OCI-M2 (cell line): Measurements from ENCODE around the gene GMEB2.
"Not testable (repeated sequence)": the region's sequence is repeated elsewhere in the genome, so short reads cannot be mapped to it uniquely, and the experiment has no call there.

Experiments
- DNase-seq: peaks from one replicate; lab custom pipeline; 2025; ENCODE audit not compliant: unreplicated experiment; lab: John Stamatoyannopoulos, UW

The GMEB2 gene

GRCh38 chr20:63617092-63617875, 9.6 kb downstream of the GMEB2 start:
- DNase-seq: no peak

DNA sequence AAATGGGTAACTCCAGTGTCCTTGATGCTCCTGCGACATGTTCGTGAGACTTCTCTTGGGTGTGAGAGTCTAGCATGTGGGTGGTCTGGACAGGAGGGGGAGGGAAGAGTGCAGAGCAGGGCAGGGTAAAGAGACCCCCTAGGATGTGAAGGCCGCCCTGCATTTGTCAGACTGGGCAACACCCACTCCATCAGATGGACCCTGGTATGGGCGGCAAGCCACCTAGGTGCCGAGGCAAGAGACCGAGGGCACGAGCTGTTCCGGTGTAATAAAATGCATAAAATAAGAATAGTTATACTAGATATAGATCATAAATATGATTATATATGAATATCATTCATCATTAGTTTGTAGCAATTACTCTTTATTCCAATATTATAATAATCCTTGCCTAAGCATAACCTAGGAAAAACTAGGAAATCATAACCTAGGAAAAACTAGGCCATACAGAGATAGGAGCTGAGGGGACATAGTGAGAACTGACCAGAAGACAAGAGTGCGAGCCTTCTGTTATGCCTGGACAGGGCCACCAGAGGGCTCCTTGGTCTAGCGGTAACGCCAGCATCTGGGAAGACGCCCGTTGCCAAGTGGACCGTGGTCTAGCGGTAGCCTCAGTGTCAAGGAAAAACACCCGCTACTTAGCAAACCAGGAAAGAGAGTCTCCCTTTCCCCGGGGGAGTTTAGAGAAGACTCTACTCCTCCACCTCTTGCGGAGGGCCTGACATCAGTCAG, 12.9 kb downstream of the GMEB2 start:
- DNase-seq: not testable (repeated sequence)

DNA sequence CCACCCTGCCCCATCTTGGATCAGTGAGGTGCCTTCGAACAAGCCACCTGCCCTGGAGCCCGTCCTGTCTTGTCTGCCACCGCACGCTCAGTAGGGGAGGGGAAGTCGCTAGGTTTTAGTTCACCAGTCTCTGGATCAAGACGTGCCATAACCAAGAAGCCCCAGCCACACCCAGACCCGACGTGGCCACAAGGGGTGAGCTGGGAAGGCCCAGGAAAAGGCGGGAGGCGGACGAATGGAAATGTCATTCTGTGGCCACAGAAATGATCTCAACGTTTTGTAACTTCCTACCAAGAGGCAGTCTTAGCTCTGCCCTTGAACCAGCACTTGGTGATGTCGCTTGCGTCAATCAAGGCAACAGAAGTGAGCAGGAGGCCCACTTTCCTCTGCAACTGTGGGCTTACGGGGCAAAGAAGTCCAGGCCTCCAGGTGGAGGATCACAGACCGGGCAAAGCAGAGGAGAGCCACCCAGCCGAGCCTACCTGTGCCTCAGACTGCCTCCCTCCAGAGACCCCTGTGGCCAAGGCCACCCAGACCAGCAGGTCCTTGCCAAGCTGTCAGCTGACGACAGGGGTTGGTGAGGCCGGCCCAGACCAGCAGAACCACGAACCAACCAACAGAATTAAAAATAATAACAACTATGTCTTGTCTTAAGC, 14.5 kb downstream of the GMEB2 start:
- no peak for DNase-seq

DNA sequence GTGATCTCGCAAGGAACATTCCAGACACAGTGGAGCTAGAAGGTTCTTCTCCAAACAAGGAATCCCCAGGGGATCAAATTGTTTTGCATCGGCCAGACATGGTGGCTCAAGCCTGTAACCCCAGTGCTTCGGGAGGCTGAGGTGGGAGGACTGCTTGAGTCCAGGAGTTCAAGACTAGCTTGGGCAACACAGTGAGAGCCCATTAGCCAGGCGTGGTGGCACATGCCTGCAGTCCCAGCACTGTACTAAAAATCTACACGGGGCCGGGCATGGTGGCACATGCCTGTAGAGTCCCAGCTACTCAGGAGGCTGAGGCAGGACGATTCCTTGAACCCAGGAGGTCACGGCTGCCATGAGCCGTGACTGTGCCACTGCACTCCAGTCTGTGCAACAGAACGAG, 15.3 kb downstream of the GMEB2 start:
- no peak for DNase-seq

GRCh38 chr20:63610581-63611435, 16.1 kb downstream of the GMEB2 start:
- DNase-seq: no peak

GRCh38 chr20:63606686-63607085, 20.2 kb downstream of the GMEB2 start:
- no peak for DNase-seq

DNA sequence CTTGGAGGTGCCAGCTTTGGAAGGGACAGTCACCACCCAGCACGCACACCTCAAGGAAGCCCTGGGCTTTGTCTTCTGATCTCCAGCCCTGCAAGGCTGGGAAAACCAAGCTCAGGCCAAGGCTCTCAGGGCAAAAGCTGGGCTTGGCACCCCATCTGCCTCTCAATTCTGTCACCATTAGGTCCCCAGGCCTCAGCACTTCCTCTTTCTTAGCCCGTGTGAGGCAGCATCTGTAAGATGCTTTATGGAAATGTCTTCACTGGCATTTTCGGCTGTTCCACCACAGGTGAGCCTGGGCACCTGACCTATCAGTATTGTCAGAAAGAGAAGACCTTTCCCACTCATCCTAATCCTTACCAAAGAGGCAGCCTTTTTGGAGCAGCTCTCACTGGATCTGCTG, 24.6 kb downstream of the GMEB2 start:
- no peak for DNase-seq

- DNase-seq: not testable (repeated sequence)
Measured at GRCh38 chr20:63601679-63602078, 25.2 kb downstream of the GMEB2 start.

DNA sequence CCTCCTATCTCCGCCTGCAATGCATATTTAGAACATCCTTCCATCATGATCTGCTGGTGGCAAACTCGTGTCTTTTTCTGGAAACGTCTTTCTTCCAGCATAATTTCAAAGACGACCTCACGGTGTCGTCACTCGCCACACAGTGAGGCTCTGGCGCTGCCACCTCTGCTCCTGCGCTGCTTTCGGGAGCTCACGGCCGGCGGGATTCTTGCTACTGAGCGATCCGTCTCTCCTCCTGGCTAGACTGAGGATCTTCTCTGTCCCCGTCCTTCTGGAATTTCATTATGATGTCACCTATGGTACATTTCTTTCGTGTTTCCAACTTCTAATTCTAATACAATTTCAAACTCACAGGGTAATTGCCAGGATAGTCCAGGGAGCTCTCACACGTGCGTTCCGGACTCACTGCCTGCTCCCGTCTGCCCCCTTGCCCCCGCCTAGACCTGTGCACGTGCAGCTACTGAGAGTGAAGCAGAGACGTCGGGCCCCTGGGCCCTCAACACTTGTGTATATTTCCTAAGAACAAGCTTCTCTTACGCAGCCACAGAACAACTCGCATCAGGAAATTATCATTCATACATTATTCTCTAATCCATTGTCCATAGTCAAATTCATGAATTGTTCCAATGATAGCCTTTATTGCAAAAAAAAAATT, 27.4 kb downstream of the GMEB2 start:
- DNase-seq: no peak

- DNase-seq: no peak
Measured at GRCh38 chr20:63598479-63599395, 28.2 kb downstream of the GMEB2 start.

- no peak for DNase-seq
Measured at GRCh38 chr20:63597651-63598478, 29.0 kb downstream of the GMEB2 start.

- DNase-seq: no peak
Measured at GRCh38 chr20:63596423-63596822, 30.5 kb downstream of the GMEB2 start.

DNA sequence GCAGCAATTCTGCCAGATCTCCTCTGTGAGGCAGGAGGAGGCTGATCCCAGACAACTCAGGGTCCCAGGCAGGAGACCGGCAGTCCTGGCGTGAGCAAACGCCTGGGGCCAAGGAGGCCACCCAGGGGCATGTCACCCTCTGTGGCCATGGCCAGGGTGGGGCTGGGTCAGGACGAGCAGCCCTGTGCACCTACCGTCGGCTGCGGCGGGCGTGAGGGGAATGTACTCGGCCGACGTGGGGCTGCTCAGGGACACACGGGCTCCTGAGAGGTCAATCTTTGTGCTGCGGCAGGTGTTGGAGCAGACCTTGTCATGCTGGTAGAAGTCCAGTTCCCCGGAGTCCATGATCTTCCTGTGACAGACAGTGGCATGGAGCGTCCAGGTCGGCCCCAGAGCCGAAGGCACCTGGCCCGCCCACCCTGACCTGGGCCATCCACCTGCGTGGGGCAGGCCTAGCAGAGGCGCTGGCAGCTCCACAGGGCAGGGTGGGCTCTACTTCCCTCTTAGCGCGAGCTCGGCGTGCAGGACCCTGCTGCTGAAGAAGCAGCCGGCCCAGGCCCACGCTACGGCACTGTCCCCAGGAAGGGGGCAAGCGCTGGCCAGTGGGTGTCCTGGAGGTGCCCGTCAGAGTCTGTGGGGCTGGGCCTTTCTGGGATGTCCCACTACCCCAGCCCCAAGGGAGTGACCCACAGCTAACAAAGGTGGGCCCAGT, 31.3 kb downstream of the GMEB2 start:
- DNase-seq: no peak

GRCh38 chr20:63594043-63594561, 32.8 kb downstream of the GMEB2 start:
- no peak for DNase-seq

GRCh38 chr20:63592661-63593060, 34.2 kb downstream of the GMEB2 start:
- no peak for DNase-seq

- no peak for DNase-seq
Measured at GRCh38 chr20:63591786-63592355, 35.0 kb downstream of the GMEB2 start.

- DNase-seq: no peak
Measured at GRCh38 chr20:63591147-63591533, 35.8 kb downstream of the GMEB2 start.
